Erythroblast (primary cell): Measurements from ENCODE around the gene PSMA4.

Experiments used
- GATA1 ChIP-seq: IDR thresholded peaks from 2 replicates; pipeline ENCODE4 v1.6.1; 2011; ENCODE audit warnings: low read depth, mild to moderate bottlenecking, control low read depth, low read length, moderate library complexity
- POLR2A ChIP-seq: IDR thresholded peaks from 2 replicates; pipeline ENCODE4 v1.6.1; 2011; ENCODE audit warnings: mild to moderate bottlenecking, low read length

- TF ChIP-seq POLR2A, result no peak
- TF ChIP-seq GATA1, result no peak
These were observed 16.0 kb upstream of the PSMA4 start for GRCh38 chr15:78524230-78524629.
